Vagina (tissue), 2 donors: ENCODE results near the gene ZFY. TPM values are rescaled to one million over a fixed set of nuclear protein-coding genes. Genes with fewer than 3 reads are reported as not detected.
"Not testable (repeated sequence)": the region's sequence is repeated elsewhere in the genome, so short reads cannot be mapped to it uniquely, and the experiment has no call there.

Experiments
- DNase-seq, 2 donors: peaks; one replicate each; pipeline ENCODE4 v3.0.0-alpha.2; 2017; ENCODE audit errors: extremely low spot score in 2 of 2
- H3K27ac ChIP-seq: fragments of 200-600 bp; sonication (generic); one replicate; pipeline ENCODE4 v1.5.1; 2019
- H3K27me3 ChIP-seq: fragments of 200-600 bp; sonication (generic); one replicate; pipeline ENCODE4 v1.5.1; 2019
- H3K36me3 ChIP-seq, 2 donors: fragments of 200-600 bp; sonication (generic); one replicate each; pipeline ENCODE4 v1.5.1; 2017 to 2019
- H3K4me1 ChIP-seq: fragments of 200-600 bp; sonication (generic); one replicate; pipeline ENCODE4 v1.5.1; 2019
- H3K4me3 ChIP-seq, 2 donors: fragments of 200-600 bp; sonication (generic); 1 replicate in 1 of 2; 2 replicates in 1 of 2; pipeline ENCODE4 v1.5.1; 2016 to 2019
- H3K9me3 ChIP-seq: fragments of 200-600 bp; sonication (generic); one replicate; pipeline ENCODE4 v1.5.1; 2019
- POLR2A ChIP-seq, 2 donors: fragments of 450-650 bp; IDR thresholded peaks; one replicate each; pipeline ENCODE4 v1.6.1; 2017; ENCODE audit warnings: antibody characterized with exemption in 2 of 2, mild to moderate bottlenecking in 2 of 2, moderate library complexity in 2 of 2
- POLR2AphosphoS5 ChIP-seq, 2 donors: sonication (generic); formaldehyde crosslinking; IDR thresholded peaks; one replicate each; pipeline ENCODE4 v1.9.0; 2017; ENCODE audit warnings: antibody characterized with exemption in 2 of 2, mild to moderate bottlenecking in 2 of 2, low read depth in 1 of 2; ENCODE audit not compliant: insufficient read depth in 1 of 2
- intact Hi-C: fragments of 100-400 bp; cut with DNase I; formaldehyde crosslinking; loops from one replicate; pipeline ENCODE4 v1.15.1; 2023
- total RNA-seq: library from RNA; depleted of rRNA; stranded (reverse); fragments of >200 nt; gene quantifications from one replicate; pipeline ENCODE4 v1.2.3, GENCODE V29; 2016
- TF ChIP-seq, protein P1 (sequence below), 3 experiments: fragments of 450-650 bp in 2 of 3; fragments of 200-600 bp in 1 of 3; sonication (generic) in 1 of 3; IDR thresholded peaks; one replicate each; pipeline ENCODE4 v1.5.1; 2017 to 2019; ENCODE audit warnings: antibody characterized with exemption in 3 of 3, mild to moderate bottlenecking in 2 of 3, moderate library complexity in 2 of 3

ZFY gene
- total RNA-seq, 1 donor from 2014 or later: not detected

DNA sequence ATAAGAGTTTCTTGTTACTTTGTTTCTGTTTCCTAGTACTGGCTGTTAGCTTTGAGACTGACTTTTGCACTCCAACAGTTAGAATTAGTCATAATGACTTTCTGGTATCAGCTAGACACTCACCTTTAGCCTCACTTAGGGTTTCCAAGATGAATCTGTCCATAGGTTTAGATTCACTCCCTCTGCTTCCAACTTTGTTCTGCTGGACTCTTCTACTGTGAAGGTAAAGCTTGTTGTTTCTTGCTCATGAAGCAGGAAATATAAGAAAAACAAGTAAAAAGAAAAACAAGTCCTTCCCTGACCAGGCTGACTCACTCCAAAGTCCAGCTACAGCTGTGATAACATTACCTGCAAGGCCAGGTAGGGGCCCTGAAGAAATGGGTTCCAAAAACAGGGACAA is 67.0 kb downstream of the ZFY start:
- H3K4me3 ChIP-seq: no peak overlapping the region
- no peak for DNase-seq
- TF ChIP-seq POLR2A (IDR thresholded peaks at IDR 0.05) (no peak), POLR2AphosphoS5 (IDR thresholded peaks at IDR 0.05; ENCODE audit: insufficient read depth in 1 of 2, low read depth in 1 of 2) (no peak)
- TF ChIP-seq, protein P1, sequence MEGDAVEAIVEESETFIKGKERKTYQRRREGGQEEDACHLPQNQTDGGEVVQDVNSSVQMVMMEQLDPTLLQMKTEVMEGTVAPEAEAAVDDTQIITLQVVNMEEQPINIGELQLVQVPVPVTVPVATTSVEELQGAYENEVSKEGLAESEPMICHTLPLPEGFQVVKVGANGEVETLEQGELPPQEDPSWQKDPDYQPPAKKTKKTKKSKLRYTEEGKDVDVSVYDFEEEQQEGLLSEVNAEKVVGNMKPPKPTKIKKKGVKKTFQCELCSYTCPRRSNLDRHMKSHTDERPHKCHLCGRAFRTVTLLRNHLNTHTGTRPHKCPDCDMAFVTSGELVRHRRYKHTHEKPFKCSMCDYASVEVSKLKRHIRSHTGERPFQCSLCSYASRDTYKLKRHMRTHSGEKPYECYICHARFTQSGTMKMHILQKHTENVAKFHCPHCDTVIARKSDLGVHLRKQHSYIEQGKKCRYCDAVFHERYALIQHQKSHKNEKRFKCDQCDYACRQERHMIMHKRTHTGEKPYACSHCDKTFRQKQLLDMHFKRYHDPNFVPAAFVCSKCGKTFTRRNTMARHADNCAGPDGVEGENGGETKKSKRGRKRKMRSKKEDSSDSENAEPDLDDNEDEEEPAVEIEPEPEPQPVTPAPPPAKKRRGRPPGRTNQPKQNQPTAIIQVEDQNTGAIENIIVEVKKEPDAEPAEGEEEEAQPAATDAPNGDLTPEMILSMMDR (IDR thresholded peaks at IDR 0.05): no peak
- no peaks in the 10 kb centered on the region for H3K27me3 ChIP-seq
- H3K36me3 ChIP-seq: no peaks in the 10 kb centered on the region
- H3K4me1 ChIP-seq: no peaks in the 10 kb centered on the region
- intact Hi-C loops: no loop called here
- H3K9me3 ChIP-seq: no peaks in the 10 kb centered on the region
- no peak overlapping the region for H3K27ac ChIP-seq

DNA sequence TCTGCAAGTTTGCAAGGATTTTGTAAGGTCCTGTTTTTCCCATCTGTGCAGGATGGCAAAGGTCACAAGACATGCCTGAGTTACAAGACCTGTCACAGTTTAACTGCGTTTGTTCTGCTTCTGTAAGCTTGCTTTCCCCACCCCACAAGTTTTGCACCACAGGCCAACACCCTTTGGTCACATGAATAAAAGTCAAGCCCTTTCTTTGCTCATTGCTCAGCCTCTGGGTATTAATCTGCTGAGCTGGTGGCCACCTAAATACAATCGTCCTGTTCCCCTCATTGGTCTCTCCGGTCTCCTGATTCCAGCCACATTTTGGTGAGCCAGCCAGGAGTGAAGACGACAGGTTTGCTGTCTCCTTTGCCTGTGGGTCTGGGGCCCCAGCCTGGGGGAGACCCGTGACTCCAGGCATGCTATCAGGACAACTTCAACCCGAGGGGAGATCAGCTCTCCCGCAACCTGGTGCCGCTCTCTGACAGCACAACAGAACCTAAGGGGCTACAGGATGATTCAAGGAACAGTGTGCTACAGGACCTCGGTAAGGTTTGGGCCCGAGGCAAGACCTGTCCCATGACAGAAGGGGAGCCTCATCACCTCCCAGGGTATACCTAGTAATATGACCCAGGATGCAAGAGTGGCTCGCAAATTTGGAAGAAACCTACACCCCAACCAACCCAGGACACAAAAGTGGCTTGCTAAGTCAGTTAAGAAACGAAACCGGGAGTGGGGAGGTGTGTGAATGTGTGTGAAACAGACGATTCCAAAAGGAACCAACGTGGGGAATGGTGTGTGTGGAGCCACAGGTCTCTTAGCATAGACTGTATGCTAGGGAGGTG is 67.7 kb downstream of the ZFY start:
- Histone ChIP-seq H3K4me3 (no peak overlapping the region), H3K36me3 (no peaks in the 10 kb centered on the region), H3K27ac (no peak overlapping the region), H3K4me1 (no peaks in the 10 kb centered on the region), H3K27me3 (no peaks in the 10 kb centered on the region), H3K9me3 (no peaks in the 10 kb centered on the region)
- intact Hi-C loops: no loop called here
- DNase-seq: no peak
- TF ChIP-seq POLR2A (IDR thresholded peaks at IDR 0.05): no peak
- TF ChIP-seq, protein P1 (IDR thresholded peaks at IDR 0.05): no peak
- no peak for TF ChIP-seq POLR2AphosphoS5 (IDR thresholded peaks at IDR 0.05; ENCODE audit: insufficient read depth in 1 of 2, low read depth in 1 of 2)

DNA sequence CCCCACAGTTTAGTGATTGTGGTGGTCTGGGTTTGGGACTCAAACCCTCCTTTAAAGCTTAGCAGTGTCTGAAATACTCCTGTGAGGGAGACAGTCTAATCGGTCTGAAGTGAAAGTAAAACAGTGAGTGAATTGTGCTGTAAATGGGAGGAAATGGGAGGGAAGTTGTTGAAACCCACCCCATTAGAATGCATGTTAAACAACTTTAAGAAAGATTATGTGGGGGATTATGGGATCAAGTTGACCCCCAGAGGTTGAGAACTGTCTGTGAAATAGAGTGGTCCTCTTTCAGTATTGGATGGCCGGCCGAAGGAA is 68.3 kb downstream of the ZFY start:
- H3K27ac ChIP-seq: no peak overlapping the region
- H3K4me1 ChIP-seq: no peaks in the 10 kb centered on the region
- H3K4me3 ChIP-seq: no peak overlapping the region
- TF ChIP-seq POLR2A (IDR thresholded peaks at IDR 0.05) (no peak), POLR2AphosphoS5 (IDR thresholded peaks at IDR 0.05; ENCODE audit: insufficient read depth in 1 of 2, low read depth in 1 of 2) (no peak)
- TF ChIP-seq, protein P1 (IDR thresholded peaks at IDR 0.05): no peak
- no peaks in the 10 kb centered on the region for H3K27me3 ChIP-seq
- H3K9me3 ChIP-seq: no peaks in the 10 kb centered on the region
- no peak for DNase-seq
- no peaks in the 10 kb centered on the region for H3K36me3 ChIP-seq
- intact Hi-C loops: no loop called here

DNA sequence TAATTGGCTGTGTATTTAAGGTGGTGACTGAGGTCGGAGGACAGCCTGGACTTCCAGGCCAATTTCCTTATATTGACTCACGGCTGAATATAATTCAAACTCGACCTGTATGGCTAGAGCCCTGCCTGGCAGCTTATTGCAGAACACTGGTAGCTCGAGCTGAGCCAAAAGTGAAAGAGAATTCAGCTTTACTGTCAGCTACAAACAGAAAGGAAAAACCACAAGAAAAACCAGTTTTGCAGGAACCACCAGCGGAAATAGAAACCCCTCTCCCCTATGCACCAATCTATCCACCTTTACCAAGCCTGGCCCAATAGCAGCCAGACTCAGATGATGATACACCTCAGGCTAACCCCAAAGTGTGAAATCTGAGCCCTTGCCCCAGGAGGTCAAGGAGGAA is 68.7 kb downstream of the ZFY start:
- intact Hi-C loops: no loop called here
- no peak for TF ChIP-seq POLR2A (IDR thresholded peaks at IDR 0.05)
- TF ChIP-seq POLR2AphosphoS5 (IDR thresholded peaks at IDR 0.05; ENCODE audit: insufficient read depth in 1 of 2, low read depth in 1 of 2): no peak
- TF ChIP-seq, protein P1 (IDR thresholded peaks at IDR 0.05): no peak
- Histone ChIP-seq H3K4me3 (no peak overlapping the region), H3K27ac (no peak overlapping the region), H3K36me3 (no peaks in the 10 kb centered on the region), H3K27me3 (no peaks in the 10 kb centered on the region), H3K9me3 (no peaks in the 10 kb centered on the region), H3K4me1 (no peaks in the 10 kb centered on the region)
- DNase-seq: no peak

DNA sequence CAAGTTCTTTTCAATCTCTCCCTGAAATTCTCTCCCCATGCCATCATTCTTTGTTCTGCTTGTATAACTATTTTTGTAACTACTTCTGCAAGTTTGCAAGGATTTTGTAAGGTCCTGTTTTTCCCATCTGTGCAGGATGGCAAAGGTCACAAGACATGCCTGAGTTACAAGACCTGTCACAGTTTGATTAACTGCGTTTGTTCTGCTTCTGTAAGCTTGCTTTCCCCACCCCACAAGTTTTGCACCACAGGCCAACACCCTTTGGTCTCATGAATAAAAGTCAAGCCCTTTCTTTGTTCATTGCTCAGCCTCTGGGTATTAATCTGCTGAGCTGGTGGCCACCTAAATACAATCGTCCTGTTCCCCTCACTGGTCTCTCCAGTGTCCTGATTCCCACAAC is 70.8 kb downstream of the ZFY start:
- H3K4me3 ChIP-seq, H3K27me3 ChIP-seq, DNase-seq, H3K27ac ChIP-seq, H3K4me1 ChIP-seq, intact Hi-C loops, H3K36me3 ChIP-seq, H3K9me3 ChIP-seq: not testable (repeated sequence)
